GM12875 (cell line): ENCODE data around the gene FAM174C.

ENCODE experiments used
- H3K4me3 ChIP-seq: one replicate; pipeline ENCODE4 v1.5.1; 2011; ENCODE audit warnings: low read depth, low read length, control low read depth
- TF ChIP-seq, protein P1 (sequence below): IDR thresholded peaks from 2 replicates; pipeline ENCODE4 v1.5.1; 2011; ENCODE audit warnings: low read depth, mild to moderate bottlenecking, control low read depth, inconsistent platforms, low read length, moderate library complexity, borderline replicate concordance; ENCODE audit not compliant: insufficient read depth

Gene FAM174C

DNA sequence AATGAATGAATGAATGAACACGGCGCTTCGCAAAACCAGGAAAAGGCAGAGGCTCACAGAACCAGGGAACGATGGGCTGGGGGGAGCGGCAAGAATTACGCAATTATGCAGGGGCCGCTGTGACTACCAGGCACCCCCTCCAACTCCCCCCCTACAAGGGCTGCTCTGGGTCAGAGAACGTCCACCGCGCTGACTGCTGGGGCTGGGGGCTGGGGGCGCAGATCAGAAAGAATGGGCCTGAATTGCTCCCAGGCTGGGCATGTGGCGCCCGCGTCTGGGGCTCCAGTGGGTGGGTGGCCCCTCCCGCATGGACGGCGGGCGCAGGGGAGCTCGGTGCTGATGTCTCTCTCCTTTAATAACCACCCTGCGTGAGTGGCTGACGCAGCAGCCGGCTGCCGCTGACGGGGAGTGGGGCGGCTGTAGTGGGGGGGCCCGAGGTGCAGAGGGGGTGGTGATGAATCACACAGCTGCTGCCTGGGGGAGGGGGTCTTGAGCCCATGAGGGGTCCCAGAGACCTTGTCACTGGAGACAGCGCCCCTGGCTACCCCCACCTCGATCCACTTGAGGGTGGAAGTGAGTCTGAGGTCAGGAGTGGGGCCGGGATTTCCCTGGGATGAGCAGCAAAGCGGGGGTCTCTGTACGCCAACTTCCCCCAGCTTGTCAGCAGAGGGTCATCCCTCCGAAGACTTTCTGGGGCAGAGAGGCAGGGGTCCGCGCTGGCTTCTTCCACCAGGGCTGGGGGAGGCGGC is 7.7 kb upstream of the FAM174C start:
- peak overlapping the region; percentile 44 for H3K4me3 ChIP-seq
- TF ChIP-seq, protein P1, sequence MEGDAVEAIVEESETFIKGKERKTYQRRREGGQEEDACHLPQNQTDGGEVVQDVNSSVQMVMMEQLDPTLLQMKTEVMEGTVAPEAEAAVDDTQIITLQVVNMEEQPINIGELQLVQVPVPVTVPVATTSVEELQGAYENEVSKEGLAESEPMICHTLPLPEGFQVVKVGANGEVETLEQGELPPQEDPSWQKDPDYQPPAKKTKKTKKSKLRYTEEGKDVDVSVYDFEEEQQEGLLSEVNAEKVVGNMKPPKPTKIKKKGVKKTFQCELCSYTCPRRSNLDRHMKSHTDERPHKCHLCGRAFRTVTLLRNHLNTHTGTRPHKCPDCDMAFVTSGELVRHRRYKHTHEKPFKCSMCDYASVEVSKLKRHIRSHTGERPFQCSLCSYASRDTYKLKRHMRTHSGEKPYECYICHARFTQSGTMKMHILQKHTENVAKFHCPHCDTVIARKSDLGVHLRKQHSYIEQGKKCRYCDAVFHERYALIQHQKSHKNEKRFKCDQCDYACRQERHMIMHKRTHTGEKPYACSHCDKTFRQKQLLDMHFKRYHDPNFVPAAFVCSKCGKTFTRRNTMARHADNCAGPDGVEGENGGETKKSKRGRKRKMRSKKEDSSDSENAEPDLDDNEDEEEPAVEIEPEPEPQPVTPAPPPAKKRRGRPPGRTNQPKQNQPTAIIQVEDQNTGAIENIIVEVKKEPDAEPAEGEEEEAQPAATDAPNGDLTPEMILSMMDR: no peak

DNA sequence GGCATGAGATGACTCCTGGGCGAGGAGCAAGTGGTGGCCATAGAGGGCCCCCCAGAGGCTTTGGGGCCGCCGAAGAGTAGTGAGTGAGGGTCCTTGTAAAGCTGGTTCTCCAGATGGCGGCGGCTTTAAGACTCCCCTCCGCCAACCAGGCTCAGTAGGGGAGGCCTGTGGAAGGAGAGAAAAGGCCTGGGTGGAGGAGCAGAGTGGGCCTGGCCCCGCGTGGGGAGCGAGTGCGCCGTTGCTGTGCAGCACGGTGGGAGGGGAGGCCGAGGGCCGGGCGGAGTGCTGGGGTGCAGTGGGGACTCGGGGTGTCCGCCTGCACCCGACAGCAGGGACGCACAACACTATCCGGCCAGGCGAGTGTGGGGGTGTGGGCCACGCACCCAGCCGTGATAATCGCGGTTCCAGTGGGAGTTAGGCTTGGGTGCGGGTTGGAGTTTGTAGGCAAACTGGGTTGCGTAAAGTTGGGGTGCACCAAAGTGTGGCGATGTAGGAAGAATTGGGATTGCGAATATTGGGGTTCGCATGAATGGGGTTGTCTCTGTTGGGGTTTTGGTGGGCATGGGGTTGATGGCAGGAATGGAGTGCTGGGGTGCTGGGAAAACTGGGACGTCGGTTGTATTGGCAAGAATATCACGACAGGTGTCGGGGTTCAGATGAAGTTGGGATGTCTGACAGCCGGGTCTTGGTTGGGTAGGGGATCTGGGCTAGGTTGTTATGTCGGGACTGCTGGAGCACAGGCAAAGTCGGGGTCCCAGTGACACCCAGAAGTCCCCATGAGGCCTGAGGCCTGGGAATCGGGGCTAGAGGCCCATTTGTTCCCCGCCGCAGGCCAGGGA is 6.9 kb upstream of the FAM174C start:
- H3K4me3 ChIP-seq: no peak overlapping the region
- TF ChIP-seq, protein P1: no peak

DNA sequence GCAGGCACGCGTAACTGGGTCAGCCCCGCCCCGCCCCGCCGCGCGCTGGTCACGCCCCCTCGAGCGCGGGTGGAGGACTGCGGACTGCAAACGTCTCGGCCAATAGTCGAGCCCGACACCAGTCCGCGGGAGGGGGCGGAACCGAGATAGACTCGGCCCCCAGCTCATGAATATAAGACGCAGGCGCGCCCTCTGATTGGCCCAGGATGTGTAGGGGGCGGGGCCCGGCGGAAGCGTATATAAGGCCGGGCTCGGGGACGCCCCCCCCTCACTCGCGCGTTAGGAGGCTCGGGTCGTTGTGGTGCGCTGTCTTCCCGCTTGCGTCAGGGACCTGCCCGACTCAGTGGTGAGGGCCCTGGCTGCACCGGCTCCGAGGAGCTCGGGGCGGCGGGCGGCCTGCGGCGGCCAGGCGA is 6.3 kb upstream of the FAM174C start, which contains the start of gene CIRBP:
Gene CIRBP, plus strand, starts transcription at position 268 of the 413 bp plus-strand sequence. CDS start 1,602 bp downstream, outside the sequence.
- TF ChIP-seq, protein P1: no peak
- H3K4me3 ChIP-seq: peak within 1 kb of the TSS; percentile 81

DNA sequence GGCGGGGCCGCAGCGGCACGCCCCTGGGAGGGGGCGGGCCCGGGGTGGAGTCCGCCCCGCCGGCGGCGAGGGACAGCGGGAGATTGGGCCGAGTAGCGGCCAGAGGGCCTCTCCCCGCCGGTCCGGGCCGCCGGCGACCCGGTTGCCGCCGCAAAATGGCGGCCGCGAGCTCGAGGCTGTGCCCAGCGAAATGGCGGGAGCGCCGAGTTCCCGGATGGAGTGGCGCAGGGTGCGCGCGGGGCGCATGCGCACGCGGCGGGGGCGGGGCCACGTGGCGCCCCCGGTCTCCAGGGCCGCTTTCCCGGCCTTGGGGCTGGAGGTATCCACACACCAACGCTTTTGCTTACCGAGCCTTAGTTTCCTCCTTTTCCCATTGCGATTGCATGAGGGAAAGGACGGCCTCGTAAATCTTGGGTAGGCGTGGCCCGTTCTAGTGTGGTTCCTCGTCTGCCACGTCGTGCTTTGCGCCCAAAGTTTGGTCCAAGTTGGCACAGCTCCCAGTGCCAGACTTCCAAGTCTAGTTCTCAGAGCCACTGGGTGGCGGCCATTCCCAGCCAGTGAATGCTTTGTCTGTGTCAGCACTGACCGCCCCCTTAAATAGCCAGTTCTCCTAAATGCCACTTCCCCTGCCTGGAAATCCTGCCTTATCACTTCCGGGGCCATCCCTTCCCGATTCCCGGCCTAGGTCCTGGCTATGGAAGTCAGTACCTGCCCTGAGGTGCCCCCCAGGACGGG is 5.7 kb upstream of the FAM174C start:
- TF ChIP-seq, protein P1: no peak
- peak overlapping the region; percentile 81 for H3K4me3 ChIP-seq

DNA sequence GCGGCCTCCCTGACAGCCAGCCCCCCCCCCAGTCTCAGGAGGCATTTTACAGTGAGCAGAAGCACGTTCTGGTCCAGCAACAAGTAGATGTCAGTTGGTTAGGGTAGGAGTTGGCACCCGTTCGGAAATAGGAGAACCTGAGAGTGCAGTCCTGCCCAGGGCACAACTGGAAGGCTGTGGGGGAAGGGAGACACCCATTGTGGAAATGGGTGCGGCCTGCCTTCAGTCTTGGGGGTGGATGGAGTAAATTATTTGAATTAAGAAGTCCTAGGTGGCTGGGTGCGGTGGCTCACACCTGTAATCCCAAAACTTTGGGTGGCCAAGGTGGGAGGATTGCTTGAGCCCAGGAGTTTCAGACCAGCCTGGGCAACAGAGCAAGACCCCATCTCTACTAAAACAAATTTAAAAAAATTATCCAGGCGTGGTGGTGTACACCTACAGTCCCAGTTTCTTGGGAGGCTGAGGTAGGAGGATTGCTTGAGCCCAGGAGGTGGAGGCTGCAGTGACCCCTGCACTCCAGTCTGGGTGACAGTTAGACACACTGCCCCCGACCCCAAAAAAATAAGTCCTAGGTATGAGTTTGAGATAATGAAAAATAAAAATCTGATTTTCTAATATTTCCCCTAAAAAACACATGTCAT is 5.0 kb upstream of the FAM174C start:
- peak overlapping the region; percentile 81 for H3K4me3 ChIP-seq
- TF ChIP-seq, protein P1: no peak

DNA sequence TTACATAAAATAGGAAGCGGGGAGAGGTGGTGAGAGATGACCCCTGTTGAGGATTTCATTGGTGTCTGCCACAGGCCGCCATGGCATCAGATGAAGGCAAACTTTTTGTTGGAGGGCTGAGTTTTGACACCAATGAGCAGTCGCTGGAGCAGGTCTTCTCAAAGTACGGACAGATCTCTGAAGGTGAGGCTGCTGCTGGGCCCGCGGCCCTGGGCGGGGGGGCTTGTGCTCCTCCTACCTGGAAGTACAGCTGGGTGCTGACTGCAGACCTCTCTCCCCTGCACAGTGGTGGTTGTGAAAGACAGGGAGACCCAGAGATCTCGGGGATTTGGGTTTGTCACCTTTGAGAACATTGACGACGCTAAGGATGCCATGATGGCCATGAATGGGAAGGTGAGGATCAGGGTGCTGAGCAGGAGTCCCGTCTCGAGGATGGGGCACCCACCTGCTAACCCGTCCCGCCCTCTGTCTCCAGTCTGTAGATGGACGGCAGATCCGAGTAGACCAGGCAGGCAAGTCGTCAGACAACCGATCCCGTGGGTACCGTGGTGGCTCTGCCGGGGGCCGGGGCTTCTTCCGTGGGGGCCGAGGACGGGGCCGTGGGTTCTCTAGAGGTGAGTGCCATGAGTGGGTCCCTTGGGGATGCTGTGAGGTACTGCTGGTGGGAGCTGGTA is 4.3 kb upstream of the FAM174C start:
- no peak overlapping the region for H3K4me3 ChIP-seq

More for the DNA sequence above, 4.3 kb upstream of the FAM174C start:
- TF ChIP-seq, protein P1: no peak
